ENCODE results near the gene DNAH11.
"Not testable (repeated sequence)": the region's sequence is repeated elsewhere in the genome, so short reads cannot be mapped to it uniquely, and the experiment has no call there.

Gene DNAH11

GRCh38 chr7:21722371-21722770 is 179.5 kb downstream of the DNAH11 start:
- DNase-seq: no peak

GRCh38 chr7:21724562-21724961 is 181.7 kb downstream of the DNAH11 start:
- no peak for DNase-seq

- no peak for DNase-seq
These were observed 187.6 kb downstream of the DNAH11 start for GRCh38 chr7:21730399-21730798.

GRCh38 chr7:21731977-21732376 is 189.1 kb downstream of the DNAH11 start:
- DNase-seq: no peak

- not testable (repeated sequence) for DNase-seq
These were observed 190.1 kb downstream of the DNAH11 start for GRCh38 chr7:21732956-21733355.

GRCh38 chr7:21733837-21734236 is 191.0 kb downstream of the DNAH11 start:
- DNase-seq: no peak

GRCh38 chr7:21743493-21743892 is 200.7 kb downstream of the DNAH11 start:
- no peak for DNase-seq

GRCh38 chr7:21746949-21747348 is 204.1 kb downstream of the DNAH11 start:
- DNase-seq: no peak

- no peak for DNase-seq
These were observed 205.0 kb downstream of the DNAH11 start for GRCh38 chr7:21747806-21748205.

- no peak for DNase-seq
These were observed 206.5 kb downstream of the DNAH11 start for GRCh38 chr7:21749378-21749777.

- no peak for DNase-seq
These were observed 210.2 kb downstream of the DNAH11 start for GRCh38 chr7:21753071-21753470.

GRCh38 chr7:21754963-21755362 is 212.1 kb downstream of the DNAH11 start:
- no peak for DNase-seq

- no peak for DNase-seq
These were observed 214.9 kb downstream of the DNAH11 start for GRCh38 chr7:21757537-21758282.

GRCh38 chr7:21758286-21758685 is 215.4 kb downstream of the DNAH11 start:
- DNase-seq: no peak

GRCh38 chr7:21762469-21762868 is 219.6 kb downstream of the DNAH11 start:
- DNase-seq: no peak

GRCh38 chr7:21763818-21764217 is 221.0 kb downstream of the DNAH11 start:
- DNase-seq: no peak

- no peak for DNase-seq
These were observed 223.4 kb downstream of the DNAH11 start for GRCh38 chr7:21766218-21766617.

- no peak for DNase-seq
These were observed 224.6 kb downstream of the DNAH11 start for GRCh38 chr7:21767300-21767900.

GRCh38 chr7:21768279-21768678 is 225.4 kb downstream of the DNAH11 start:
- no peak for DNase-seq

GRCh38 chr7:21771266-21771665 is 228.4 kb downstream of the DNAH11 start:
- no peak for DNase-seq

- no peak for DNase-seq
These were observed 229.2 kb downstream of the DNAH11 start for GRCh38 chr7:21771906-21772610.

- no peak for DNase-seq
These were observed 230.5 kb downstream of the DNAH11 start for GRCh38 chr7:21773326-21773725.

- no peak for DNase-seq
These were observed 235.1 kb downstream of the DNAH11 start for GRCh38 chr7:21777921-21778320.

GRCh38 chr7:21778953-21779352 is 236.1 kb downstream of the DNAH11 start:
- DNase-seq: no peak
